ENCODE measurements around the gene PAX4. TPM values are rescaled to one million over a fixed set of nuclear protein-coding genes. Genes with fewer than 3 reads are reported as not detected.

PAX4 gene
- total and polyA plus RNA-seq, 9 of the 15 experiments (the other 6 are each of a cell fraction or from before 2014, with no cell fraction given), result not detected

DNA sequence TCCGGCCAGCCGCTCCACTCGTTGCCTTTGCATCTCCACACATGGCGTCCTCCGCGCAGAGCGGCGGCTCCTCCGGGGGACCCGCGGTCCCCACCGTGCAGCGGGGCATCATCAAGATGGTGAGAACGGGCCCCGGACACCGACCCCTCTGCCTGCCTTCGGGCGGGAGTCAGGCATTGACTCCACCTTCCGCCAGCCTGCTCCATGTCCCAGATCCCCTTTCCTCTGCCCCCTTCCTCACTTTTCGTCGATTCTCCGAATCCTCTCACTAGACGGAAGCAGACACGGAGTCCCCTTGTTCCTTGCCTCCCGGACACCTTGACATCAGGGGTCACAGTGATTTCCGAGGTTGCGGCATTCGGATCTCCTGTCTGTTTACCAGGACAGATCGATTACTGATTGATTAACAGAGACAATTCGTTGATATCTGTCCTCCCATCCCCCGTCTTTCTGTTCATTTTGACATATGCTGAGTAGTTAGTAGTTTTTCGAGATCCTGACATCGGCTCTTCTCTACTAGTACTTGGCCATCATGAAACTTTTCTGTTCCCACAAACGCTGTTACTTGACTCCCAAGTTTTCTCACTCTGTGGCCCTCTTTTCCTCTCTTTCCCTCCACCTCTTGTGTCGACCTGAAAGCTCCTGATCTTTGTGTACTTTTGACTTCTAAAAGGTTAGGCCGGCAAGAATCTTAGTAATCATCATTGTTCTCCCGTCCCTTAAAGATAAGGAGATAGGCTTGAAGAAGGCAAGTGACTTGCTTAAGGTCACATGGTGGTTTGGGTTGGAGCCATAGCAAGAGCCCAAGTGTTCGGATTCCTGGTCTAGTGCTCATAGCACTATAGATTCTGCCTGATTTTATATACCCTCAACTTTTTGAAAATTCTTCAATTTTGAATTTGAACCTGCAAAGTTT is 34.6 kb upstream of the PAX4 start (continued):
- TF ChIP-seq ETV1 (tag; conservative IDR thresholded peaks at IDR 0.05; ENCODE audit: low read depth), result no peak
- TF ChIP-seq TFAM (CRISPR knock-in tag; conservative IDR thresholded peaks at IDR 0.05), result no peak
- TF ChIP-seq SNIP1 (IDR thresholded peaks at IDR 0.05; ENCODE audit: low read depth), result no peak
- TF ChIP-seq, protein P1, sequence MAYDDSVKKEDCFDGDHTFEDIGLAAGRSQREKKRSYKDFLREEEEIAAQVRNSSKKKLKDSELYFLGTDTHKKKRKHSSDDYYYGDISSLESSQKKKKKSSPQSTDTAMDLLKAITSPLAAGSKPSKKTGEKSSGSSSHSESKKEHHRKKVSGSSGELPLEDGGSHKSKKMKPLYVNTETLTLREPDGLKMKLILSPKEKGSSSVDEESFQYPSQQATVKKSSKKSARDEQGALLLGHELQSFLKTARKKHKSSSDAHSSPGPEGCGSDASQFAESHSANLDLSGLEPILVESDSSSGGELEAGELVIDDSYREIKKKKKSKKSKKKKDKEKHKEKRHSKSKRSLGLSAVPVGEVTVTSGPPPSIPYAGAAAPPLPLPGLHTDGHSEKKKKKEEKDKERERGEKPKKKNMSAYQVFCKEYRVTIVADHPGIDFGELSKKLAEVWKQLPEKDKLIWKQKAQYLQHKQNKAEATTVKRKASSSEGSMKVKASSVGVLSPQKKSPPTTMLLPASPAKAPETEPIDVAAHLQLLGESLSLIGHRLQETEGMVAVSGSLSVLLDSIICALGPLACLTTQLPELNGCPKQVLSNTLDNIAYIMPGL (CRISPR knock-in tag; IDR thresholded peaks at IDR 0.05), result no peak
- TF ChIP-seq ZNF707 (CRISPR knock-in tag; conservative IDR thresholded peaks at IDR 0.05), result no peak
- TF ChIP-seq TFE3 (CRISPR knock-in tag; IDR thresholded peaks at IDR 0.05), result 0 out of 2 replicates have a peak, but pooled peaks have one; percentile 12
- no peak for TF ChIP-seq ZNF639 (CRISPR knock-in tag; conservative IDR thresholded peaks at IDR 0.05 in 1 of 2, IDR thresholded peaks at IDR 0.05 in 1 of 2)
- no peak for TF ChIP-seq ZNF143 (CRISPR knock-in tag; IDR thresholded peaks at IDR 0.05)
- TF ChIP-seq PURB (CRISPR knock-in tag; IDR thresholded peaks at IDR 0.05; ENCODE audit: low read depth), result no peak
- peak in 1 of 3 experiments; percentile 43; a peak in 2 of 6 replicates for TF ChIP-seq ZBTB11 (CRISPR knock-in tag; IDR thresholded peaks at IDR 0.05)
- TF ChIP-seq E2F5 (CRISPR knock-in tag; IDR thresholded peaks at IDR 0.05), result no peak
- TF ChIP-seq ZNF124 (CRISPR knock-in tag; IDR thresholded peaks at IDR 0.05), result no peak
- no peak for TF ChIP-seq TCF7 (IDR thresholded peaks at IDR 0.05; ENCODE audit: borderline replicate concordance)
- peak; percentile 14 for TF ChIP-seq SMAD1 (IDR thresholded peaks at IDR 0.05; ENCODE audit: low read depth, low read length, partially characterized antibody)
- peak; percentile 30; the same call in 1 of the 2 replicates for TF ChIP-seq MTA1 (IDR thresholded peaks at IDR 0.05; ENCODE audit: borderline replicate concordance)
- TF ChIP-seq TBL1XR1 (IDR thresholded peaks at IDR 0.05; ENCODE audit: low read length in 2 of 2), result no peak; a peak in 2 of 4 replicates

Data from K562 (cell line).